AG09319 (cell line): ENCODE measurements around the gene RGS11.

ENCODE experiments used
- DNase-seq: peaks from one replicate; pipeline ENCODE4 v3.0.0-alpha.2; 2010; ENCODE audit warnings: low read depth; ENCODE audit errors: extremely low read depth
- CTCF ChIP-seq: IDR thresholded peaks from 2 replicates; pipeline ENCODE4 v1.5.1; 2011; ENCODE audit warnings: low read depth, mild to moderate bottlenecking, inconsistent platforms, low read length, moderate library complexity

RGS11 gene

GRCh38 chr16:317583-317982, 41.8 kb upstream of the RGS11 start:
- no peak for DNase-seq

GRCh38 chr16:316741-317464, 41.2 kb upstream of the RGS11 start:
- TF ChIP-seq CTCF, result no peak

More at GRCh38 chr16:317583-317982, 41.8 kb upstream of the RGS11 start:
- no peak for TF ChIP-seq CTCF

GRCh38 chr16:314795-315299, 39.1 kb upstream of the RGS11 start:
- DNase-seq, result no peak
- TF ChIP-seq CTCF, result no peak

More at GRCh38 chr16:316741-317464, 41.2 kb upstream of the RGS11 start:
- DNase-seq, result no peak

- no peak for TF ChIP-seq CTCF
- DNase-seq, result no peak
These were observed 38.6 kb upstream of the RGS11 start for GRCh38 chr16:314351-314750.

GRCh38 chr16:311725-312124, 36.0 kb upstream of the RGS11 start:
- no peak for TF ChIP-seq CTCF
- DNase-seq, result no peak

GRCh38 chr16:309476-309875, 33.7 kb upstream of the RGS11 start:
- no peak for DNase-seq
- no peak for TF ChIP-seq CTCF

- no peak for DNase-seq
These were observed 32.1 kb upstream of the RGS11 start for GRCh38 chr16:307691-308312.

More at GRCh38 chr16:307691-308312, 32.1 kb upstream of the RGS11 start:
- no peak for TF ChIP-seq CTCF
